Hepatocyte (in vitro differentiated cells): ENCODE measurements around the gene LCORL.

Experiments
- EZH2 ChIP-seq: fragments of 200-600 bp; sonication (generic); IDR thresholded peaks from 2 replicates; pipeline ENCODE4 v1.6.1; 2016; ENCODE audit warnings: antibody characterized with exemption, mild to moderate bottlenecking, borderline replicate concordance
- EZH2phosphoT487 ChIP-seq: fragments of 200-600 bp; sonication (generic); IDR thresholded peaks from one replicate; pipeline ENCODE4 v1.6.1; 2018; ENCODE audit warnings: antibody characterized with exemption, mild to moderate bottlenecking, low read depth, moderate library complexity; ENCODE audit not compliant: unreplicated experiment, severe bottlenecking

GRCh38 chr4:17823871-17824669 lies 197.5 kb downstream of the LCORL start:
- TF ChIP-seq EZH2phosphoT487 (no peak), EZH2 (no peak)
